Prostate gland (tissue), 2 donors: ENCODE measurements around the gene ZNF653.
"Not testable (repeated sequence)": the region's sequence is repeated elsewhere in the genome, so short reads cannot be mapped to it uniquely, and the experiment has no call there.

Experiments used
- CTCF ChIP-seq, 4 experiments: fragments of 200-600 bp in 2 of 4; fragments of 450-650 bp in 2 of 4; sonication (generic) in 2 of 4; IDR thresholded peaks; 1 replicate in 3 of 4; 2 replicates in 1 of 4; pipeline ENCODE4 v1.5.1; 2016 to 2019; ENCODE audit warnings: antibody characterized with exemption in 4 of 4, mild to moderate bottlenecking in 2 of 4, moderate library complexity in 2 of 4
- POLR2A ChIP-seq: fragments of 450-650 bp; IDR thresholded peaks from one replicate; pipeline ENCODE4 v1.6.1; 2016; ENCODE audit warnings: antibody characterized with exemption, mild to moderate bottlenecking
- POLR2AphosphoS5 ChIP-seq: sonication (generic); formaldehyde crosslinking; IDR thresholded peaks from one replicate; pipeline ENCODE4 v1.6.1; 2017; ENCODE audit warnings: antibody characterized with exemption

- not testable (repeated sequence) for TF ChIP-seq POLR2A; CTCF (IDR thresholded peaks at IDR 0.05); POLR2AphosphoS5
Measured at GRCh38 chr19:11455233-11455554, 50.4 kb downstream of the ZNF653 start.
